ENCODE measurements around the gene CYP2W1.

- no peak for TF ChIP-seq POLR2A (IDR thresholded peaks at IDR 0.05; ENCODE audit: low read depth, low read length)
- TF ChIP-seq POLR2AphosphoS5 (IDR thresholded peaks at IDR 0.05; ENCODE audit: low read depth, low read length) = no peak
- TF ChIP-seq TAF1 (IDR thresholded peaks at IDR 0.05; ENCODE audit: borderline replicate concordance, low read depth, low read length) = no peak
Measured at GRCh38 chr7:960269-960871, 22.6 kb upstream of the CYP2W1 start.

Data from GM12892 (cell line).